ENCODE measurements around the gene PXN. TPM values are rescaled to one million over a fixed set of nuclear protein-coding genes. Genes with fewer than 3 reads are reported as not detected.

The PXN gene
- total and polyA plus RNA-seq, 2 of the 13 experiments (the other 11 are each of a cell fraction or from before 2014, with no cell fraction given), result 13.6 to 14.2 TPM

GRCh38 chr12:120194534-120195395 lies 70.8 kb downstream of the PXN start, which contains the start of gene GCN1 (continued):
- TF ChIP-seq ZNF773 (CRISPR knock-in tag; IDR thresholded peaks at IDR 0.05; ENCODE audit: borderline replicate concordance), result peak; percentile 29; the same call in 1 of the 2 replicates
- no peak for TF ChIP-seq ZMYM2 (CRISPR knock-in tag; IDR thresholded peaks at IDR 0.05)
- peak; percentile 66; the same call in 1 of the 2 replicates for TF ChIP-seq ZNF639 (CRISPR knock-in tag; conservative IDR thresholded peaks at IDR 0.05)
- no peak for TF ChIP-seq MTA3 (CRISPR knock-in tag; IDR thresholded peaks at IDR 0.05)
- TF ChIP-seq, protein P1, sequence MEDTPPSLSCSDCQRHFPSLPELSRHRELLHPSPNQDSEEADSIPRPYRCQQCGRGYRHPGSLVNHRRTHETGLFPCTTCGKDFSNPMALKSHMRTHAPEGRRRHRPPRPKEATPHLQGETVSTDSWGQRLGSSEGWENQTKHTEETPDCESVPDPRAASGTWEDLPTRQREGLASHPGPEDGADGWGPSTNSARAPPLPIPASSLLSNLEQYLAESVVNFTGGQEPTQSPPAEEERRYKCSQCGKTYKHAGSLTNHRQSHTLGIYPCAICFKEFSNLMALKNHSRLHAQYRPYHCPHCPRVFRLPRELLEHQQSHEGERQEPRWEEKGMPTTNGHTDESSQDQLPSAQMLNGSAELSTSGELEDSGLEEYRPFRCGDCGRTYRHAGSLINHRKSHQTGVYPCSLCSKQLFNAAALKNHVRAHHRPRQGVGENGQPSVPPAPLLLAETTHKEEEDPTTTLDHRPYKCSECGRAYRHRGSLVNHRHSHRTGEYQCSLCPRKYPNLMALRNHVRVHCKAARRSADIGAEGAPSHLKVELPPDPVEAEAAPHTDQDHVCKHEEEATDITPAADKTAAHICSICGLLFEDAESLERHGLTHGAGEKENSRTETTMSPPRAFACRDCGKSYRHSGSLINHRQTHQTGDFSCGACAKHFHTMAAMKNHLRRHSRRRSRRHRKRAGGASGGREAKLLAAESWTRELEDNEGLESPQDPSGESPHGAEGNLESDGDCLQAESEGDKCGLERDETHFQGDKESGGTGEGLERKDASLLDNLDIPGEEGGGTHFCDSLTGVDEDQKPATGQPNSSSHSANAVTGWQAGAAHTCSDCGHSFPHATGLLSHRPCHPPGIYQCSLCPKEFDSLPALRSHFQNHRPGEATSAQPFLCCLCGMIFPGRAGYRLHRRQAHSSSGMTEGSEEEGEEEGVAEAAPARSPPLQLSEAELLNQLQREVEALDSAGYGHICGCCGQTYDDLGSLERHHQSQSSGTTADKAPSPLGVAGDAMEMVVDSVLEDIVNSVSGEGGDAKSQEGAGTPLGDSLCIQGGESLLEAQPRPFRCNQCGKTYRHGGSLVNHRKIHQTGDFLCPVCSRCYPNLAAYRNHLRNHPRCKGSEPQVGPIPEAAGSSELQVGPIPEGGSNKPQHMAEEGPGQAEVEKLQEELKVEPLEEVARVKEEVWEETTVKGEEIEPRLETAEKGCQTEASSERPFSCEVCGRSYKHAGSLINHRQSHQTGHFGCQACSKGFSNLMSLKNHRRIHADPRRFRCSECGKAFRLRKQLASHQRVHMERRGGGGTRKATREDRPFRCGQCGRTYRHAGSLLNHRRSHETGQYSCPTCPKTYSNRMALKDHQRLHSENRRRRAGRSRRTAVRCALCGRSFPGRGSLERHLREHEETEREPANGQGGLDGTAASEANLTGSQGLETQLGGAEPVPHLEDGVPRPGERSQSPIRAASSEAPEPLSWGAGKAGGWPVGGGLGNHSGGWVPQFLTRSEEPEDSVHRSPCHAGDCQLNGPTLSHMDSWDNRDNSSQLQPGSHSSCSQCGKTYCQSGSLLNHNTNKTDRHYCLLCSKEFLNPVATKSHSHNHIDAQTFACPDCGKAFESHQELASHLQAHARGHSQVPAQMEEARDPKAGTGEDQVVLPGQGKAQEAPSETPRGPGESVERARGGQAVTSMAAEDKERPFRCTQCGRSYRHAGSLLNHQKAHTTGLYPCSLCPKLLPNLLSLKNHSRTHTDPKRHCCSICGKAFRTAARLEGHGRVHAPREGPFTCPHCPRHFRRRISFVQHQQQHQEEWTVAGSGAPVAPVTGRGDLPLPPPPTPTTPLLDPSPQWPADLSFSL (CRISPR knock-in tag; IDR thresholded peaks at IDR 0.05), result no peak
- peak; percentile 66; the same call in 1 of the 2 replicates for TF ChIP-seq ZNF777 (CRISPR knock-in tag; IDR thresholded peaks at IDR 0.05)
- TF ChIP-seq ZNF484 (CRISPR knock-in tag; IDR thresholded peaks at IDR 0.05; ENCODE audit: borderline replicate concordance, low read depth), result no peak
- TF ChIP-seq MAFF (IDR thresholded peaks at IDR 0.05; ENCODE audit: low read depth, low read length), result no peak
- TF ChIP-seq, protein P2, sequence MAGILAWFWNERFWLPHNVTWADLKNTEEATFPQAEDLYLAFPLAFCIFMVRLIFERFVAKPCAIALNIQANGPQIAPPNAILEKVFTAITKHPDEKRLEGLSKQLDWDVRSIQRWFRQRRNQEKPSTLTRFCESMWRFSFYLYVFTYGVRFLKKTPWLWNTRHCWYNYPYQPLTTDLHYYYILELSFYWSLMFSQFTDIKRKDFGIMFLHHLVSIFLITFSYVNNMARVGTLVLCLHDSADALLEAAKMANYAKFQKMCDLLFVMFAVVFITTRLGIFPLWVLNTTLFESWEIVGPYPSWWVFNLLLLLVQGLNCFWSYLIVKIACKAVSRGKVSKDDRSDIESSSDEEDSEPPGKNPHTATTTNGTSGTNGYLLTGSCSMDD (CRISPR knock-in tag; IDR thresholded peaks at IDR 0.05), result no peak
- TF ChIP-seq ZSCAN31 (CRISPR knock-in tag; IDR thresholded peaks at IDR 0.05; ENCODE audit: low read depth), result peak; percentile 75; the same call in 1 of the 2 replicates
- peak; percentile 63; the same call in 1 of the 2 replicates for TF ChIP-seq ATF3 (CRISPR knock-in tag; IDR thresholded peaks at IDR 0.05)
- peak; percentile 52 for TF ChIP-seq ZEB1 (IDR thresholded peaks at IDR 0.05; ENCODE audit: insufficient replicate concordance, low read depth)
- TF ChIP-seq BRCA1 (CRISPR knock-in tag; IDR thresholded peaks at IDR 0.05), result no peak; the same call in 1 of the 2 replicates
- peak; percentile 79; the same call in 1 of the 2 replicates for TF ChIP-seq ZNF468 (CRISPR knock-in tag; IDR thresholded peaks at IDR 0.05)
- peak; percentile 10; the same call in 1 of the 2 replicates for TF ChIP-seq MEF2D (CRISPR knock-in tag; IDR thresholded peaks at IDR 0.05)
- 0 out of 2 replicates have a peak, but pooled peaks have one; percentile 9 for TF ChIP-seq MIER3 (CRISPR knock-in tag; IDR thresholded peaks at IDR 0.05; ENCODE audit: borderline replicate concordance)
- TF ChIP-seq RAD21 (CRISPR knock-in tag; IDR thresholded peaks at IDR 0.05), result peak; percentile 57
- no peak for TF ChIP-seq JUNB (CRISPR knock-in tag; IDR thresholded peaks at IDR 0.05; ENCODE audit: borderline replicate concordance)
- TF ChIP-seq, protein P3, sequence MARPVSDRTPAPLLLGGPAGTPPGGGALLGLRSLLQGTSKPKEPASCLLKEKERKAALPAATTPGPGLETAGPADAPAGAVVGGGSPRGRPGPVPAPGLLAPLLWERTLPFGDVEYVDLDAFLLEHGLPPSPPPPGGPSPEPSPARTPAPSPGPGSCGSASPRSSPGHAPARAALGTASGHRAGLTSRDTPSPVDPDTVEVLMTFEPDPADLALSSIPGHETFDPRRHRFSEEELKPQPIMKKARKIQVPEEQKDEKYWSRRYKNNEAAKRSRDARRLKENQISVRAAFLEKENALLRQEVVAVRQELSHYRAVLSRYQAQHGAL (CRISPR knock-in tag; IDR thresholded peaks at IDR 0.05; ENCODE audit: not compliant biosample characterization), result no peak

All from HepG2 (cell line).